CD4-positive, alpha-beta T cell treated with Interleukin-1 beta for 1 hour (primary cell): ENCODE measurements around the gene PPP1R15A.
"Not testable (repeated sequence)": the region's sequence is repeated elsewhere in the genome, so short reads cannot be mapped to it uniquely, and the experiment has no call there.

Source experiments
- DNase-seq, 2 donors: peaks; one replicate each; pipeline ENCODE4 v3.0.0-alpha.2; 2020 to 2022

Gene PPP1R15A

GRCh38 chr19:48872182-48872883 lies at the start of gene PPP1R15A:
Gene PPP1R15A (plus strand): TSS chr19:48872421. CDS start chr19:48873234, 813 bp downstream.
- DNase-seq, result peak; percentile 99 to 100

GRCh38 chr19:48822514-48822913 lies 49.7 kb upstream of the PPP1R15A start:
- no peak for DNase-seq

GRCh38 chr19:48826606-48827020 lies 45.6 kb upstream of the PPP1R15A start:
- DNase-seq, result no peak

DNA sequence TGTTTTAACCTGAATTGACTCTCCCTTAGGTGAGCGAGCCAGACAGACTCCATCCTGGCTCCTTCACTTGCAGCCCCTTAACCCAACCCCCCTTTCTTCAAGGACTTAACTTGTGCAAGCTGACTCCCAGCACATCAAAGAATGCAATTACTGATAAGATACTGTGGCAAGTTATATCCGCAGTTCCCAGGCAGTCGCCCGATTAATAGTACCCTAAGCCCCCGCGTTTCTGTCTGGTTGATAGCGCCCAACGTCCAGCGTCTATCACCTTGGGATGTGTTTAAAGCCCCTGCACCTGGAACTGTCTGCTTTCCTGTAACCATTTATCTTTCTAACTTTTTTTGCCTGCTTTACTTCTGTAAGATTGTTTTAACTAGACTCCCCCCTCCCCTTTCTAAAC lies 42.1 kb upstream of the PPP1R15A start:
- no peak for DNase-seq

DNA sequence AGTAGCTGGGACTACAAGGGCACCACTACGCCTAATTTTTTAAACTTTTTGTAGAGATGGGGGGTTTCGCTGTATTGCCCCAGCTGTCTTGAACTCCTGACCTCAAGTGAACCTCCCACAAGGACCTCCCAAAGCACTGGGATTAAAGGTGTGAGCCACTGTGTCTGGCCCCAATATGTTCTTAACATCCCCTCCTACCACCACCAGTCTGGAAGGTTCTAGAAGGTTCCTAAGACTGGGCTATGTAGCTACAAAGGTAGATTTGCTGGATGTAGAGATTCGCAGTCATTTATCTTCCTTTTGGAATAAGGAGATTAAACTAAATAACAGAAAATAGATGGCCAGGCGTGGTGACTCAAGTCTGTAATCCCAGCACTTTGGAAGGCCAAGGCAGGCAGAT lies 41.3 kb upstream of the PPP1R15A start:
- no peak for DNase-seq

DNA sequence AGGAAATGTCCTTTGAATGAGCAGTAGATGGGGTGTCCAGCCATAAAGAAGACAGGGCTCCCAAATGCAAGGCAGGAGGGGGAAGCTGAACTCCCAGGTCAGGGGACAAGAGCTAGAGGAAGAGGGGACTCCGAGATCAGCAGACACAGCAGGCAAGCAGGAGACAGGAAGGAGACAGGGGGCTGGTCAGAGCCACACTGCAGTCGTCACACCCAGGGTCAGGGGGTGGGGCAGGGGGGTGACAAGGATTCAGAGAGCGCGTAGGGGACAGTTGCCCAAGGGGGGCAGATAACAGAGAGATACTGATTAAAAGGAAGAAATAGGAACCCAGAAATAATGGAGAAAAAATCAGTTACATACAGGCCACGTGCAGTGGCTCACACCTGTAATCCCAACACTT lies 39.2 kb upstream of the PPP1R15A start:
- no peak for DNase-seq

DNA sequence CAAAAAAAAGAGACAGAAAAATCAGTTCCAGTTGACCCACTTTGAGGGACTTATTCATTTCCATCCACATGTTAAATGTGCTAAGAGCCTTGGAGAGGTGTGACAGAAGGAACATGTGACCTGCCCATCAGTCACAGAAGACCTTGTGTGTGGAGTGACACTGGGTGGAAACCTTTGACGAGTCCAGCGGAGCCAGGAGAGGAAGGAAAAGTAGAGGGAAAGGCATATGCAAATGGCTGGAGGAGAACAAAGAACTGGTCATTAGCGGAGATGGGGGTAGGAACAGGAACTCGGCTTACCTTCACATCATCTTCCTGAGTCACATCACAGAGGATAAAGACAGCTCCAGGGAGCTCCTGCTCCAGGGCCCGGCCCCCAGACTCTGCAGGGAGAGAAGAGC lies 38.2 kb upstream of the PPP1R15A start:
- DNase-seq, result no peak

- DNase-seq, result peak; percentile 91 to 93
Measured at GRCh38 chr19:48835734-48836088, 36.5 kb upstream of the PPP1R15A start.

DNA sequence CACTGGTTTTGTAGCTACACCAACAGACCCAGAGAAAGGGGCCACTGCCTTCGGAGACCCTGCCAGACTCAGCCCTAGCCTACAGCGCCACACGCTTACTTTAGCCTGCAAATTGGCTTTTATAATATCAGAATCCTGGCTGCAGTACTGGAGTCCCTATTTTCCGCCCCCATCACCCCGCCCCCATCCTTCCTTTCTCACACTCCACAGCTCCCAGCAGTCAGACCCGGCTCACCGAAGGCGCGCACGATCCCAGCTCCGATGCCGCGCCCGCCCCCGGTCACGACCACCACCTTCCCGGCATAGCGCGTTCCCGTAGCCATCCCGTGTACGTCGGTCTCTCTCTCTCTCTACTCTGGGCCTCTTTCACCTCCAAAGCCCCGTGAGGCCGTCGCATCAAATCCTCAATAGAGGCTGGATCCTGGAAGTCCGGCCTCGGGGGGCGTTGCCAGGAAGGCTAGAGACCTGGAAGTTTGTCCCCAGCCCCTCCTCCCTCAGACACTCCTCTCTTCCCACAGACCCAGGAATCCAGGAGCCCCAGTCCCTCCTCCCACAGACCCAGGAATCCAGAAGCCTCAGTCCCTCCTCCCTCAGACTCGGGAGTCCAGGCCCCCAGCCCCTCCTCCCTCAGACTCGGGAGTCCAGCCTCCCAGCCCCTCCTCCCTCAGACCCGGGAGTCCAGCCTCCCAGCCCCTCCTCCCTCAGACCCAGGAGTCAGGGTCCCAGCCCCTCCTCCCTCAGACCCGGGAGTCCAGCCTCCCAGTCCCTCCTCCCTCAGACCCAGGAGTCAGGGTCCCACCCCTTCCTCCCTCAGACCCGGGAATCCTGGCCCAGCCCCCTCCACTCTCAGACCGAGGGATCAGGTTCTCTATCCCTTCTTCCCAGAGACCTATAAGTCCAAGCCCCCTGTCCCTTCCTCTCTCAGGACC lies 35.9 kb upstream of the PPP1R15A start, which contains the start of gene HSD17B14:
Gene HSD17B14 (minus strand): TSS at position 403 of the 929 bp plus-strand sequence. CDS start 80 bp downstream, at position 323.
- DNase-seq, result no peak

DNA sequence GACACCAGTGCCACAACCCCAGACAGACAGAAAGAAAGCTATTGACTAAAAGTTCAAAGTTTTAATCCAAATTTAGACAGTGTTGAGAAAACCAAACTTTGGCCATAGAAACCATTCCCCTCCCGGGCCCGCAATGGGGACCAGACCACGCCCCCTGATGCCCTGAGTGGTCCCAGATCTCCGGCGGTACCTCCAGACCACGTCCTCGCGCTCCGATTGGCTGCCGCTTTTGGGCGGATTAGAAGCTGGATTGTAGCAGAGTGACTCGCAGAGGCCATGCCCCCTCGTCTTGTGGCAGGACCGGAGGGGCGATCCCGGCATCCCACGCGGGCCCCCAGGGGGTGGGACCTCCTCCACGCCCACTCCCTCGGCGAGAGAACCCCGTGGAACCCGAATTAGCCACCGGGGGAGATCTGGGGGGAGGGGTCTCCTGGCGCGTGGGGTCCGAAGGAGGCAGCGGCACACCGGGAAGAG lies 35.1 kb upstream of the PPP1R15A start:
- peak; percentile 85 to 88 for DNase-seq

GRCh38 chr19:48837687-48838086 lies 34.5 kb upstream of the PPP1R15A start:
- no peak for DNase-seq

- DNase-seq, result no peak
Measured at GRCh38 chr19:48841047-48841446, 31.2 kb upstream of the PPP1R15A start.

DNA sequence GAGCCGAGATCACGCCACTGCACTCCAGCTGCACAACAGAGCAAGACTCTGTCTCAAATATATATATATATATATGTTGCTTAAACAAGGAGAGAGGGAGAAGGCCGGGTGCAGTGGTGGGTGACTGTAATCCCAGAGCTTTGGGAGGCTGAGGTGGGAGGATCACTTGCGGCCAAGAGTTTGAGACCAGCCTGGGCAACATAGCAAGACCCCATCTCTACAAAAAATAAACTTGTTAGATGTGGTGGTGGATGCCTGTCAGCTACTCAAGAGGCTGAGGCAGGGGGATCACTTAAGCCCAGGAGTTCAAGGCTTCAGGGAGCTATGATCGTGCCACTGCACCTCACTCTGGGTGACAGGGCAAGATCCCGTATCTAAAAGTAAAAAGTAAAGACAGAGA lies 30.6 kb upstream of the PPP1R15A start:
- no peak for DNase-seq

- DNase-seq, result peak; percentile 31 to 70
Measured at GRCh38 chr19:48842789-48843162, 29.4 kb upstream of the PPP1R15A start.

DNA sequence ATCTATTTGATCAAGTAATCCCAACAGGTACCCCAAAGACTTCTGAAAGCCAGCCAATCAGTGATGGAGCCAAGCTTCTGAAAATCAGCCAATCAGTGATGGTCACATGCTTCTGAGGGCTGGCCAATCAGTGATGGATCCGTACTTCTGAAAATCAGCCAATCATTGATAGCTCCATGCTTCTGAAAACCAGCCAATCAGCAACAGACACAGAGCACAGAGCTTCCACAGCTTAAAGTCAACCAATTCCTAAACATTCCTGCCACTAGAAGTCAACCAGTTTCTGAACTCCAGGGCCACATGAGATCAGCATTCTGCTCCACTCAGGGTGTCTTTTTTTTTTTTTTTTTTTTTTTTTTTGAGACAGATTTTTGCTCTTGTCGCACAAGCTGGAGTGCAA lies 27.7 kb upstream of the PPP1R15A start:
- DNase-seq, result no peak

- no peak for DNase-seq
Measured at GRCh38 chr19:48845384-48845783, 26.8 kb upstream of the PPP1R15A start.

DNA sequence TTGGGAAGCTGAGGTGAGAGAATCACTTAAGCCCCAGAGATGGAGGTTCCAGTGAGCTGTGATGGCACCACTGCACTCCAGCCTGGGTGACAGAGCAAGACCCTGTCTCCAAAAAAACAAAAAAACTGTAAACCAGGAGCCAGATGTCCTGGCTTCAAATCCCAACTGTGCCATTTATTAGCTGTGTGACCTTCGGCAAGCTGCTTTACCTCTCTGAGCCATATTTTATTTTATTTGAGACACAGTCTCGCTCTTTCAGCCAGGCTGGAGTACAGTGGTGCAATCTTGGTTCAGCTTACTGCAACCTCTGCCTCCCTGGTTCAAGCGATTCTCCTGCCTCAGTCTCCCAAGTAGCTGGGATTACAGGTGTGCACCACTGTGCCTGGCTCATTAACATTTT lies 25.6 kb upstream of the PPP1R15A start:
- not testable (repeated sequence) for DNase-seq

DNA sequence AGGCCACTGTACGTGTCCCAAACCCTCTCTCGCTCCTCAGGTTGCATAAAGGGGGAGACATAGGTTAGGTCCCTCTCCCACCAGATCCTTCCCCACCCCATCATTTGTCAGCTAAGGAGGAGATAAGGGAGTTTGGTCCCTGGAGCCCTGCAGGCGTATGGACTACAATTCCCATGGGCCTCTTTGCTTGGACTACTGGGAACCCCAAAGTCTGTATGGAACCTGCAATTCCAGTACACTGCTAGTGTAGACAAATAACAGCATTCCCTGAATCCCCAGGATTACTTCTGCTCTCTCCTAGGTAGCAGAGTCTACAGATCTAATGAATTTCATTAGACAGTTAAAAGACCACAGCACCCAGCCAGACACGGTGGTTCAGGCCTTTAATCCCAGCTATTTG lies 19.9 kb upstream of the PPP1R15A start:
- DNase-seq, result no peak

GRCh38 chr19:48853483-48853882 lies 18.7 kb upstream of the PPP1R15A start:
- DNase-seq, result no peak

GRCh38 chr19:48854103-48854502 lies 18.1 kb upstream of the PPP1R15A start:
- no peak for DNase-seq

DNA sequence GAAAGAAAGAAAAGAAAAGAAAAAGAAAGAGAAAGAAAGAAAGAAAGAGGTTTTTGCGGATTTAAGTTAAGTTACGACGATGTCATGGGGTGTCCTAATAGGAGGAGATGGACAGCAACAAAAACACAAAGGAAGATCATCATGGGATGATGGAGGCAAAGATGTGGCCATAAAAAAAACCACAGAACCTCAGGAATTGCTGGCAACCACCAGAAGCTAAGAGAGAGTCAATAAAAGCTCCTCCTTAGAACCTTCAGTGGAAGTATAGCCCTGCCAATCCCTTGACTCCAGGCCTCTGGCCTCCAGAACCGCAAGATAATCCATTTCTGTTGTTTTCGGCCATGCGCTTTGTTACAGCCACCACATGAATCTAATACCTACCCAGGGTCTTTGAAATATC lies 15.3 kb upstream of the PPP1R15A start:
- no peak for DNase-seq

DNA sequence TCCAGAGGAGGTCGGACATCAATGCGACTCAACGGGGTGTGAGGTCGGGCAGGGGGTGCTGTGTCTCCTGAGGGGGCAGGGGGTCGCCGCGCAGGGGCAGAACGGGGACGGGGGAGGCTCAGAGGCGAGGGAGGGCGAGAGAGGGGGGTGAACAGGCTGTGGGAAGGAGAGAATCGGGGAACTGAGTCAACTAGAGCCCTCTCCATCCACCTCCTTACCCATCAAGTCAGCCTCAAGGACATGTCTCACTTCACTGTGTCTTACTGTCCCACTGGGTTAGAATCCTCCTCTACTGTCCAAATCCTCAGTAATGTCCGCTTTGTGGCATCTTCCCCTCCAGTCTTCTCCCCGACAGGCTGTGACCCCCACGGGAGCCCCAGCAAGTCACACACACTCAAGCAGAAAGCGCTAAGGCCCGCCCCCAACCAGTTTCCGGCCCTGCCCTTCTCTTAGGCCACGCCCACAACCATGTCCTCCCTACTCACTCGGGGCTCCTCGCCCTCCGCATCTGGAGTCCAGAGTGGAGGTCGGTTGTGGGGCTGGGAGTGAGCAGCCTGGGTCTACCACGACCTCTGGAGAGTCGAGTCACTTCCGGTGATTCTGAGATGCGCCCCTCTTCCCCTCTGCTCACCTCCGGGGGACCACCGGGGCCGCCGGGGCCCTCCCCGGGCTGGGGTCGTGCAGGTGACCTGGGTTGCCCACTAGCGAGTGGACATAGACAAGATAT lies 13.1 kb upstream of the PPP1R15A start:
- DNase-seq, result peak; percentile 88
